Dermis blood vessel endothelial cell (primary cell): Measurements from ENCODE around the gene EVC2. TPM values are rescaled to one million over a fixed set of nuclear protein-coding genes. Genes with fewer than 3 reads are reported as not detected.
"Not testable (repeated sequence)": the region's sequence is repeated elsewhere in the genome, so short reads cannot be mapped to it uniquely, and the experiment has no call there.

ENCODE experiments used
- DNase-seq: peaks from one replicate; pipeline ENCODE4 v3.0.0; 2010
- total RNA-seq: library from RNA; depleted of rRNA; stranded (reverse); fragments of >200 nt; gene quantifications from 2 replicates; pipeline ENCODE4 v1.2.3, GENCODE V29; 2014

The EVC2 gene
- total RNA-seq, 1 donor from 2014 or later = 11.9 TPM

DNA sequence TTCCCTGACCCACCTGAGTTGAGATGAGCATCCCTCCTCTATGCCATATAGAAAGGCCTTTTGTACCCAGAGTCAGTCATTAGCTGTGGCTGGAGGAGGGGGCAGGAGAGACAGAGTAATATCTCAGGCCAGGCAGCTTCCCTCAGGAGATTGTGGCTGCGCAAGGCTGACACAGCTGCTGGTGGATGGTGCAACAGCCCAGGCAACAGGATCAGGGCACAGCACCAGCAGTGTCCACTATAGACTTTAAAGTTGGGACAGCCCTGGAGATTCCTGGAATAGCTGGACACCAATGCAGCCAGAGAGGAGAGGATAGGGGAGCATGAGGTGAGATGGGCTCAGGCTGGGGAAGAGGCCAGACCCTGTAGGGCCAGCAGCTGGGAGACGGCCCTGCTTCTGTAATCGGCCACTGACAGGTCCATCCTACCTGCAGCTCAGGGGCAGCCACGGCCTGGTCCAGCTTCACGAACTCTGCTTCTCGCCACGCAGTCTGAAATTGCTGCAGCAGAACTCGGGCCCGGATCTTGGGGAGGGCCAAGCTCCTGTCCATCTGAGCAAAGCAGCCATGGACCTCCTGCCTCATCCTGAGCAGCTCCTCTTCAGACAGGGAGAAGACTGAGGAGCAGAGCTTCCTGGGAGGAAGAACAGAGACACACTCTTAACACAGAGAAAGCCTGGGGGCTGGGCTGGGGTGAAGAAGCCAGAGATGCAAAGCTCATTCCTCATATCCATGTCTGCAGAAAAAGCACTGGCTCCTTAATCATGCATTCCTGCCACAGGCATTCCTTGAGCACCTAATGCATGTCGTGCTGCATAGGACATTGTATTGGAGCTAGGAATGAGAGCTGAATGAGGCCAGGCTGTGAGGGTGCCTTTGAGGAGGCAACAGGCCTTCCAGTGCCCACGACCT lies 90.1 kb downstream of the EVC2 start:
- DNase-seq = no peak

DNA sequence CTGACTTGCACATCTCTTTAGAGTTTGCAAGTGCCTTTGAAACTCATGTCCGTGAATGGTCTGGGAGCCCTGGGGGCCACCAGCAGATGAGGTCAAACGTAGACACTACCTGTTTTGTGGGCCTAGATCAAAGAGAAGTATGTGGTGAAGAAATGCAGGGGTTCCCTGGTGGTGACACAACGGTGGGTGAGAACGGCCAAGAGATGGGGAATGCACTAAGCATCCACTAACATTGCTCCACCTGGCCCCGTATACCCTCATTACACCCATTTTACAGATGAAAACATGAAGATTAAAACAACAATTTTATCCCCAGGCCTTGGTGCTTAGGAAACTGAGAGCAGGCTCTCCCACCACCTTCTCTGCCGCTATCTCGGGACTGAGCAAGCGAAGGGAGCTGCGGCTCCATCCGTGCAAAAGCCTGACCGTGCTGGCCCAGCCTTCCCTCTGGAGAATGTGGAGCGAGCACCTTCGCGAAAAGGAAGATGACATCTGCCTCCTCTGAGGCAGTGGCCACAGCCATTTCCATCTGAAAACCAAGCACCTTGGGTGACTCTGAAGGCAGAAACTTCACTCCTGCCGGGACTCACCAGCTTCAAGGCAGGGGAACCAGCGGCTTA lies 91.9 kb downstream of the EVC2 start:
- no peak for DNase-seq

DNA sequence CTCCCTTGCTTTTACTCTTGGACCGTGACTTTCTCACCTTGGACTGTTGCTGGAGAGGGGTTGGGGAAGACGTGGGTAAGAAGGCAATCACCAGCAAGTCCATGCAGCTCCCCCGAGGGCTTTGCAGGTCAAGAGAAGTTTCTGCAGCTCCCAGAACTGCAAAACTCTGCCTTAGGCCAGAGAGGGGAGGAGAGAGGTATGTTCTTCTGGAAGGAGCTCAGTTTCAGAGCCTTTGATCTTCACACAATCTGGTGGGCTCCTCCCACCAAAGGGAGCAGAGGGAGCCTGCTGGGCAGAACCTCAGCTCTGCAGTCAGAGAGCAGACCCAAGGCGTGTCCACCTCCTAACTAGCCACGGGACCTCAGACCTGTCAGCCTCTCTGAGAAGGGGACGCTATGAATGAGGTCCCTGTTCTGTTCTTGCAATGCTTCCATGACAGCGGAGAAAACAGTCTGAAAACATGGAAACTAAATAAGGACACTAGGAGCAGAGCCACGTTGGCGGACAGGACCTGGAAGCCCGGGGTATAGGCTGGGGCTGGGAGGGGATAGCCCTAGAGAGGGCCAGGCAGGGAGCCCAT lies 92.8 kb downstream of the EVC2 start:
- DNase-seq = no peak

DNA sequence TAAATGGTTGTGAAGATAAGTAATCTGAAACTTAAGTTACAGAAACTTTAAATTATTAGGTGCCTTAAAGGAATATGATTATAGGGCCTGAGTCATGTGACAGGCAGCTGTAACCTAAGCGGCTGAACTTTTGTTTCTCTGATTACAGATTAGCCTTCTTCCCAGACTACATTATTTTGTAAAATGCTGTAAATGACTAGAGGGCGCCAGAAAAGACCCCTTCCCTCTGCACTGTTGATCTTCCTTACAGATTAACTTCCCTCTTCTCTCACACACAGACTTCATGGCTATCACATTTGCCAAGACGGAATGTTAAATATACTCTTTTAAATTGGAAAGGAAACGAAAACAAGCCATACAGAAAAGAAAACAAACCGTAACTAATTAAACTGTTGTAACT lies 96.6 kb downstream of the EVC2 start:
- no peak for DNase-seq

DNA sequence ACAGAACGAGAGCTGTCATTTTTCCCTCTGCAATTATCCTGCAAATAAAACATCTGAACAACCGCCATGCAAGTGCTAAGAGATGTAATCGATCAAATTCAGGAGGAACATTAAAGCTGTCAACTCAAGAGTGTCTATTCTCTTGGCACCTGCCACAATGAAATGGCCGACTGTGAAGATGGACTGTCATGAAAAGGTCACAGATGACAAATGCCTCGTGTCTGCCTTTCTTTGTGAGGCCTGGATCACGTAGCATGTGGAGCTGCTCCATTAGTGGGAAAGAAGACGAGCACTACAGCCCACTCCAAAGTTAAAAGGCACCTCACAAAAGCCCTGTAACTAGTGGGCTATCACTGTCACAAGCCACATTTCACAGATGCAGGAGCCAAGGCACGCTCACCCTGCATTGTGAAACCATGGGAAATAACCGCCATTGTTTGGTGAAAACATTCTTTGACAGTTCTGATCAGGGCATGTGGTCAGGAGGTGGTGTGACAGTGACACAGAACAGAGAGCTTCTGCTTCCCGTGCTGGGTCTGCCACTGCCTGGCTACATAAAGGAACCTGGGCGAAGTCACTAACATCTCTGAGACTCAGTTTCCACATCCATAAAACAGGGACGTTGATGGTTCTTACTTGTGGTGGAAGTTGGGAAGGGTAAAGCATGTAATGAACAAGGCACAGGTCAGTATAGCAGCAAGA lies 98.9 kb downstream of the EVC2 start:
- no peak for DNase-seq

DNA sequence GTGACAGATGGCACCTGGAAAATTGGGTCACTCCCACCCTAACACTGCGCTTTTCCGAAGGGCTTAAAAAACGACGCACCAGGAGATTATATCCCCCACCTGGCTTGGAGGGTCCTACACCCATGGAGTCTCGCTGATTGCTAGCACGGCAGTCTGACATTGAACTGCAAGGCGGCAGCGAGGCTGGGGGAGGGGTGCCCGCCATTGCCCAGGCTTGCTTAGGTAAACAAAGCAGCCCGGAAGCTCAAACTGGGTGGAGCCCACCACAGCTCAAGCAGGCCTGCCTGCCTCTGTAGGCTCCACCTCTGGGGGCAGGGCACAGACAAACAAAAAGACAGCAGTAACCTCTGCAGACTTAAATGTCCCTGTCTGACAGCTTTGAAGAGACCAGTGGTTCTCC lies 114.5 kb downstream of the EVC2 start:
- DNase-seq = not testable (repeated sequence)

DNA sequence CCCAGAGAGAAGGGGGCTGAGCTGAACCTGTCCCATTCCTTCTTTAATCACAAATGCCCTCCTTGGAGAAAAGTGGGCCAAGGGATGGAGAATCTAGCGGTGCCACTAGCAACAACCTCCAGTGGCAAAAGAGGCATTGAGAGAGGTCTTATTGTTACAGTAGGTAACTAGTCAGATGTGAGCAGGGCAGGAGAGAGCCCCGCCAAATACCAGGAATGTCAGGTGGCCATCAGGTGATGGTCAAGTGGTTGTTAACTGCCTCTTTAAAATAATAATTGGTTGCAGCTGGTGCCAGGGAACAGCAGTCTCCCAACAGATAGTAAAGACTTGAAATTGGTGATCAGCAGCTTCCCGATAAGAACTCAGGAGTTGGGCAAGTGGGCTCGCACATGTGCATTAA lies 116.1 kb downstream of the EVC2 start:
- DNase-seq = no peak

DNA sequence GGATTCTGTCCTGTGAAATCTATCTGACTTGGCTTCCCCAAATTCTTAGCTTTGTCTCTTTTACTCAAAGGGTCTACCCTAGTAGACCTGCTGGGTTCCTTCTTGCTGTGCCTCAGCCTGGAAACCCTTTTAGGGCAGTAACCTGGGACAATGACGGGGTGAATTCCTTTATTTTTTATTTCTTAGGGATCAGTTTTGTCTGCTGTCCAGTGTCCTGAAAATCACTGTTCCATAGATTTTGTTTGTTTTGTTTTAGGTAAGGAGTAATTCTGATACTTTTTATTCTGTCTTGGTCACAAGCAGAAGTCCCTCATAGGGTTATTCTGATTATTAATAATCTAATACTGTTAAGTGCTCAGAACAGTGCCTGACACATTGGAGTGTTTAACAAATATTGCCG lies 118.9 kb downstream of the EVC2 start:
- DNase-seq = no peak

DNA sequence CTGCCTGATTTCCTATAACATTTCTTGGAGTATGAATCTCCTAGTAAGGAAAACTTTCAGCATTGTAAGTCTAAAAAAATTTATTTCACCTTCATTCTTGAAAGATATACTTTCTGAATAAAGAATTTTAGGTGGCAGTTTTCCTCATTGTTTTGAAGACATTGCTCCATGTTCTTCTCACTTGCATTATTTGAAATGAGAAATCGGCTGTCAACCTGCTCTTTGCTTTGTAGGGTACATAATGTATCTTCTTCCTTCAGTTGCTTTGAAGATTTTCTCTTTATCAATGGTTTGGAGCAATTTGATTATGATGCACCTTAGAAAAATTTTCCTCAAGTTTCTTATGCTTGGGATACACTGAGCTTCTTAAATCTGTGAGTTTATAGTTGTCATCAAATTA lies 120.3 kb downstream of the EVC2 start:
- no peak for DNase-seq

DNA sequence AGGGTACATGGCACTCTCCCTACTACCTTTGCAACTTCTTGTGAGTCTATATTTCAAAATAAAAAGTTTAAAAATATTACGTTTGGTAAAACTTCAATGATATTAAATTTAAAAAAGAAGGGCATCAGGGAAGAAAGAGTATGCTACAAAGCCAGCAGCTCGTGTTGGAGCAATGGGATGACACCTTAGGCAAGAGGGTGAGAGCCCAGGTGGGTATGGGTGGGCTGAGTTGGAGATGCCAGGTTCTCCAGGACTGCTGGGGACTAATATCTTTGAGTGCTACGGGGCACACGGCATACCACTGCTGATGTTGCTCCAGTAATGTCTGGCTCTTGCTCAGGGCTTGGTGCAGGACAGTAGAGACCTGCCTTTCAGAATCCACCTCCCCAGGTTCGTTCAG lies 132.4 kb downstream of the EVC2 start:
- no peak for DNase-seq

DNA sequence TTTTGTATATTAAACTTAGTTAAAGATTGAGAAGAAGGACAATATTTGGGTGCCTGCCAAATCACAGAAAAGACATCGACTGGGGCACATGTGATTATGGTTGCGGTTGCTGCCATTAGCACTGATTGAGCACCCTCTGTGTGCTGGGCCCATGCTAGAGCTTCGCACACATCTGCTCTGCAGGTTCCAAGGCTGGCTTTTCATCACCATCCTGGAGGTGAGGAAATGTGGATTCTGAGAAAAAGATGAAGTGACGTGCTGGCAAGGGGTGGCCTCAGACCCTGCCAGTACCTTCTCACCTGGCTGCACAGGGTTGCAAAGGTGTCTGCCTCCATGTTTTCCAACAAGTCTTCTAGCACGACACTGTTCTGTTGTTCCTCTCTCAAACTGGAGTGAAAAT lies 134.0 kb downstream of the EVC2 start:
- DNase-seq = no peak

DNA sequence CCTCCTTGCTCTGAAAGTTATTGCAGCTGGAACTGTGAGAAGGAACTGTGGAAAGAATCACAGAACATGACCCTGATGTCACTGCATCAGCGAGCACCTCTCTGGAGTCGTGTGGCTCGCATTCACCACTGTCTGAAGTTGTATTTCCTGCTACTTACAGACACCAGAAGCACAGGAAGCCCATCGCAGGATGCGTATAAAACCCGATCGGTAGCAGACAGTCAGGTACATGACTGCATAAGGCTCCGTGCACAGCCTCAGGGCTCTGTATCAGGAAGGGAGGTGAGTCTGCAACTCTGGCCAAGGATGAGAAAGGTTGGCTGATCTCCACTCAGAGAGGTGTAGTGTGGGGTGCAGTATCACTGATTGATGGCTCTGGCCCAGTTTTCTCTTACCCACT lies 134.4 kb downstream of the EVC2 start:
- DNase-seq = no peak

DNA sequence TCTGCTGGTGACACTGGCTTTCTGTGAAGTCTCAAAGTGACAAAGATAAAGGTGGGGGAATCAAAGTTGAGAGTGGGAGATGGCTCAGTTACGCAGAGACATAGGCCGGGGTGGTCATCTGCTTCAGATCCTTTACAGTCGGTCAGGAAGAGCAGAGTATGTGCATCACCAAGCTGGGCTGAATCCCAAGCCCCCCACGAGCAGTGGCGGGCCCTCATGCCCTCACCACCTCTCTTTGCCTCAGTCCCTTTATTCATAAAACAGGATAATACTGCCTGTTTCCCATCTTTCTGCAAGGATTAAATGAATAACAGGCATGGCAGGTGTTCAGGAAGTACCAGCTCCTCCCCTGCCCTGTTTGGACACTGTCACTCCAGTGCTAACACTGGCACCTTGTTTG lies 135.6 kb downstream of the EVC2 start:
- no peak for DNase-seq

DNA sequence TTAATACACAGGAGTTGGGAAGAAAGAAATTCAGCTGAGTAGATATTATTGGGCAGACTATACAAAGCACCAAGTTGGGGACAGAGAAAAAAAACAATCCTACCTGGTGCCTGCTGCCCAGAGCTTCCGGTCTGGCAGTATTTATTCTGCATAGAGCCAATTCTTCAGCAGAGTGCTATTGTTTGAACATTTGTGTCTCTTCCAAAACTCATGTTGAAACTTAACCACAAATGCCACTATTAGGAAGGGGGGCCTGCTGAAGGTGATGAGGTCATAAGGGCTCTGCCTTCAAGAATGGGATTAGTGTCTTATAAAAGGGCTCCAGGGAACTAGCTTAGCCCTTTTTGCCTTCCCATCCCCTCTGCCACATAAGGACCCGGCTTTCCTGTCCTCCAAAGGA lies 136.2 kb downstream of the EVC2 start:
- DNase-seq = no peak

DNA sequence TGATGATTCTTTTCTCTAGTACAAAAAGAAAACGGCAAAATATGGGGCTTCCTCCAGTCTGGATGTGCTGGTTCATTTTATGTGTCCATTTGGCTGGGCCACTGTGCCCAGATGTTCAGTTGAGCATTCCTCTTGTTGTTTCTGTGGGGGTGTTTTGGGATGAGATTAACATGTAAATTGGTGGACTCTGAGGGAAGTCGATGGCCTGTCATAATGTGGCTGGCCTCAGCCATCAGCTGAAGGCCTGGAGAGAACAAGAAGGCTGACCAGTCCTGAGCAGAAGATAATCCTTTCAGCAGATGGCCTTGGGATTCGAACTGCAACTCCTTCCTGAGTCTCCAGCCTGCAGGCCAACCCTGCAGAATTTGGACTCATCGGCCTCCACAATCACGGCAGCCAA lies 136.7 kb downstream of the EVC2 start:
- no peak for DNase-seq

DNA sequence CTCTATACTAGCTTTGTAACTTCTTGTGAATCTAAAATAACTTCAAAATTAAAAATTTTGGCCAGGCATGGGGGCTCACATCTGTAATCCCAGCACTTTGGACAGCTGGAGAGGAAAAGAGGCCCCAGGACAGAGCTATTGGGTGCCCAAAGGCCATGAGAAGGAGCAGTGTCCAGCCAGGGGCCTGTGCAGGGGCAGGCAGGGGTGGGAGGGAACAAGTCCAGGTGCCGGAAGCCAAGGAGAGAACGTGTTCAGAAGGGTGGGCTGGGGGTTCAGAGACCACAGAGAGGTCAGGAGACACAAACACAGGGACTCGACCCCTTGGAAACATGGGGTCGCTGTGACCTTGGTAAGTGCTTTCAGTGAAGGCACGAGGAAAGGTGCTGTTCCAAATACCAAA lies 138.9 kb downstream of the EVC2 start:
- no peak for DNase-seq

DNA sequence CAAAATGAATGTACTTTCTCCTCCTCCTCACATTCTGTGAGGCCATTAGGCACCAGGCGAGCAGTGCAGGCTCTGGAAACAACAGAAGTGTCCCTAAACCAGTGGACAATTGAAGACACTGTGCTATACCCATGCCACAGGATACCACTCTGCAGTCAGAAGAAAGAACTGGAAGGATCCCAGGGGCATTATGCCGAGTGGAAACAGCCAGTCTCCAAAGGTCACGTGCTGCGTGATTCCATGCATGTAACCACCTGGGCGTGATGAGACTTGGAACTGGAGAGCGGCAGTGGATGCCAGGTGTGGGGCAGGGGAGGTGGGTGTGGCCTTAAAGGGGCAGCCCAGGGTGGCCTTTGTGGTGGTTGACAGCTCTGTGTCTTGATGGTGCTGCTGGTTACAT lies 139.4 kb downstream of the EVC2 start:
- DNase-seq = no peak

DNA sequence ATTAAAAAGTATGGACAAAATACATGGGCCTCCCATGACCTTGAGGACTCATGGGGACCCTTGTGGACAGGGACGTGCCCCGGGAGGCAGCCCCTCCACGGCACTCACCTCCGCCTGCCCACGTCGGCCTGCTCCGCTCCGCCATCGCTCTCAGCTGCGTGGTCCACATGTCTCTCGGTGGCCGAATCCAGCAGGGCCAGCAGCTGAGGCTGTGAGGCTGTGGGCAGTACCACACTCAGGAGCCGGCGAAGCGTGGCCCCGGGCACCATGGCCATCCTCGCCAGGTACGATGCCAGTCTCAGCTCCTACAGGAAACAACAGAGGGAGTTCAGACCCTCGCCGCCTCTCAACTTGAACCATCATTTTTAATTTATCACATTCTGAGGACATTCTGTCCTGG lies 140.0 kb downstream of the EVC2 start:
- DNase-seq = no peak

DNA sequence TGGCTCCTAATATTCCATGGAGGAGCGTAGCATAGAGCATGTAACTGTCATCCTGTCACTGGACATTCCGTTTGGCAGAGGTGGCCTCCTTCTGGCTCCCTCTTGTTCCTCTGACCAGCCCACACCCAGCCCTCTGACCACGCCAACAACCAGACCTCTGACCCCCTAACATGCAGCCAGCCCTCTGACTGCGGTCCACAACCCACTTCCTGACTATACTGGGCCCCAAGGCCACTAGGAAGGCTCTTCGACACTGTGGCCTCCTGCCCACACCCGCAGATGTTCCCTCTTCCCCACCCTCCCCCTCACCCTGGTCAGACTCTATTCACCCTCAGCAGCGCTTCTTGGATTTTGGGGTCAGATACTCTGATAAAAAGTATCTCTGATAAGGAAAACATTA lies 141.4 kb downstream of the EVC2 start:
- no peak for DNase-seq

DNA sequence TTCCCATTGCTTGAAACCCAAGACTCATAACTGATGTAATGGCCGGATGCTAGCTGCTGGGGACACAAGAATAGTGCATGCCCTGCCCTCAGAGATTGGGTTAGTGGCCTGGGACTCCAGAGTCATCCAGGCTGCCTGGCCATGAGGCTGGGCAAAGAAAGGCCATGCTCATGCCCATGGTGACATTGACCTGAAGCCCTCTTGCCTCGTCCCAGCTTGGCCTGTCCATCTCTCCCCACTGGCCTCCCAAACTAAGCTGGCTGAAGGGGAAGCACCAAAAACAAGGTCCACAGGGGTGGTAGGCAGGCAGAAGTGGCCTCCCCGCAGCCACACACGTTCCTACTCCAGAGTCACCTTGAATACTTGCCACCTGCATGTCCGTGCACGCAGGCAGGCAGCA lies 141.8 kb downstream of the EVC2 start:
- DNase-seq = no peak

DNA sequence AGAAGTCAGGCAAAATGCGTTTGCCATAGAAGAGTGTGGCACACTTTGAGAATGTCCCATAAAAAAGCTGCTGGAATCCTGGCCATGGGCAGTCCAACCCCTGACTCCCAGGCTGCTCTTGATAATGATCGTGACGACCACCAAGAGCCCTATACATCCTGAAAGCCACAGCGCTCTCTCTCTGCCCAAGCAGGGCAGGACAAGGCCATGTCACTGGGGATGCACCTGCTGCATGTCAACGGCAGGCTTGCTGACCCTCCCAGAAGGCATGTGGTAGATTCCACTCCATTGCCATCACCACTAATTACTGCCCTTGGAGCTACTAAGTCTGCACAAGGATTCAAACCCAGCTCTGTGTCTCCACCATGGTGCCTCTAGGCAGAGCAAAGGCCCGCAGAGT lies 144.5 kb downstream of the EVC2 start:
- DNase-seq = no peak

DNA sequence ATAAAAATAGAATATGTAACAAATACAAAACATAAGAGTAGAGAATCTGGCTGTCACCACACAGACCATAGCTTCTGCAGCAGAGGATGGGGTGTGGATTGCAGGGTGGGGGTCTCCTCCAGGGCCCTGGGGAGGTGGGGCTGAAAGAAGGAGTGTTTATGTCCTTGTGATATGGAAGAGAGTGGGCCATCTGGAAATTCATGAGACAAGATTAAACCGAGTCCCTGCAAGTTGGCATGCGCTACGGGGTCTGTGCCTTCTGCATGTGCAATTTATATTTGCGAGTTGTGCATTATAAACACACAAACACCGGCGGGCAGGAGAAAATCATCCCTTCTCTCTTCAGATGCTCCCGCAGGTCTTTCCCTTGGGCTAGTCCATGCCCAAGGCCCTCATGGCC lies 145.9 kb downstream of the EVC2 start:
- DNase-seq = no peak

DNA sequence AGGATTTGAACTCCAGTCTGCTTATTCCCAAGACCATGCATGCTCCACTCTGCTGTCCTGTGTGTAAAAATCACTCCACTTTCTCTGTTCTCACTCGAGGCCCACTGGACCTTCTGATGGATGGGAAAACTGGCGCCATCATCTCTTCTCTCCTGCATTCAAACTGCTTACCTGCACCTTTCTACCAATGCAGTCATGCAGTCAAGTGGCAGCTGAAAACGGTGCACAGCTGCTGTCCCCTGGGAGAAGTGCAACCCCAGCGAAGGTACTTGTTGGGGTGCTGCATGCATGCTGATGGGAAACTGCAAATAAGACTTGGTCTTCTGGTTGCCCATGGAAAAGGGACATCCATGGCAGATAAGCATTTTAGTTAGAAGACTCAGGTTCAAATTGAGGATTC lies 147.1 kb downstream of the EVC2 start:
- no peak for DNase-seq

DNA sequence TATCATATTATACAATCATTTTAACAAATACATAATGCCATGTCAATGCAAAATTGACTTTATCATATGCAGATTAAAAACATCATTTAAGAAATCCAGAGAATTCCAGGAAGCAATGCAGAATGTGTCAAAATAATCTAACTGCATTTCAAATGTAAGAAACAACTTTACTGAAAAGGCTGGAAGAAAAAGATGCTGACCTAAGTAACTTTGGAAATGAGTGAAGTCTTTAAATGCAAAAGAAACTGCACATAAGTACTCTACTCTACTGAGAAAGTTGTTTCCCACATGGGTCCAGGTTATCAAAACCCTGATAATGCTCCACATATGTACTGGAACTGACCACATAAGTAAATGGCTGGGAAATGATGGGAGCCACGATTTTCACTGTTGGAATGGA lies 149.9 kb downstream of the EVC2 start:
- no peak for DNase-seq
